Liver (tissue), 9 donors: ENCODE measurements around the gene SPECC1L. TPM values are rescaled to one million over a fixed set of nuclear protein-coding genes. Genes with fewer than 3 reads are reported as not detected.
"Not testable (repeated sequence)": the region's sequence is repeated elsewhere in the genome, so short reads cannot be mapped to it uniquely, and the experiment has no call there.

Source experiments
- DNase-seq: peaks from one replicate; pipeline ENCODE4 v3.0.0-alpha.2; 2017; ENCODE audit warnings: low spot score
- H3K27ac ChIP-seq, 2 donors: one replicate each; pipeline ENCODE4 v1.7.0; 2013; ENCODE audit warnings: inconsistent platforms in 2 of 2, low read length in 2 of 2, control low read depth in 1 of 2, low read depth in 1 of 2, mild to moderate bottlenecking in 1 of 2
- H3K27me3 ChIP-seq, 4 donors: one replicate each; pipeline versions ENCODE4 v1.6.1 to v1.7.0; 2013; ENCODE audit warnings: low read length in 3 of 4, inconsistent platforms in 1 of 4, mild to moderate bottlenecking in 1 of 4, moderate library complexity in 1 of 4; ENCODE audit not compliant: control insufficient read depth in 4 of 4, insufficient read depth in 4 of 4
- H3K36me3 ChIP-seq, 4 donors: one replicate each; pipeline versions ENCODE4 v1.6.1 to v1.7.0; 2013; ENCODE audit warnings: low read length in 3 of 4, mild to moderate bottlenecking in 3 of 4, low read depth in 1 of 4, moderate library complexity in 1 of 4; ENCODE audit not compliant: control insufficient read depth in 4 of 4, insufficient read depth in 3 of 4
- H3K4me1 ChIP-seq, 4 donors: one replicate each; pipeline versions ENCODE4 v1.6.1 to v1.7.0; 2013; ENCODE audit warnings: low read length in 3 of 4, mild to moderate bottlenecking in 3 of 4, moderate library complexity in 1 of 4; ENCODE audit not compliant: control insufficient read depth in 4 of 4, insufficient read depth in 4 of 4
- H3K4me3 ChIP-seq, 3 donors: one replicate each; pipeline versions ENCODE4 v1.6.1 to v1.7.0; 2013; ENCODE audit warnings: low read length in 3 of 3, control low read depth in 1 of 3, low read depth in 1 of 3, mild to moderate bottlenecking in 1 of 3
- H3K9ac ChIP-seq, 2 donors: one replicate each; pipeline ENCODE4 v1.7.0; 2013; ENCODE audit warnings: low read length in 2 of 2, mild to moderate bottlenecking in 2 of 2, moderate library complexity in 2 of 2, control low read depth in 1 of 2, low read depth in 1 of 2
- H3K9me3 ChIP-seq, 4 donors: one replicate each; pipeline versions ENCODE4 v1.6.1 to v1.7.0; 2013; ENCODE audit warnings: low read length in 3 of 4; ENCODE audit not compliant: control insufficient read depth in 4 of 4
- FOXA1 ChIP-seq: IDR thresholded peaks from 2 replicates; pipeline ENCODE4 v1.6.1; 2016; ENCODE audit warnings: antibody characterized with exemption
- FOXA2 ChIP-seq: IDR thresholded peaks from 2 replicates; pipeline ENCODE4 v1.6.1; 2016; ENCODE audit warnings: antibody characterized with exemption
- GABPA ChIP-seq, 2 donors: IDR thresholded peaks in 1 of 2; conservative IDR thresholded peaks in 1 of 2; 2 replicates each; pipeline ENCODE4 v1.6.1; 2016; ENCODE audit warnings: antibody characterized with exemption in 2 of 2, mild to moderate bottlenecking in 1 of 2, moderate library complexity in 1 of 2
- HNF4A ChIP-seq, 2 donors: conservative IDR thresholded peaks; 2 replicates each; pipeline ENCODE4 v1.6.1; 2016; ENCODE audit warnings: antibody characterized with exemption in 2 of 2, mild to moderate bottlenecking in 2 of 2
- HNF4G ChIP-seq: IDR thresholded peaks from 2 replicates; pipeline ENCODE4 v1.6.1; 2016; ENCODE audit warnings: antibody characterized with exemption
- JUND ChIP-seq, 2 donors: IDR thresholded peaks; 2 replicates each; pipeline ENCODE4 v1.6.1; 2016; ENCODE audit warnings: antibody characterized with exemption in 2 of 2
- NR2F2 ChIP-seq: IDR thresholded peaks from 2 replicates; pipeline ENCODE4 v1.6.1; 2016; ENCODE audit warnings: antibody characterized with exemption
- RAD21 ChIP-seq, 2 donors: IDR thresholded peaks; 2 replicates each; pipeline ENCODE4 v1.6.1; 2016; ENCODE audit warnings: antibody characterized with exemption in 2 of 2, mild to moderate bottlenecking in 2 of 2
- SP1 ChIP-seq: IDR thresholded peaks from 2 replicates; pipeline ENCODE4 v1.6.1; 2018; ENCODE audit warnings: antibody characterized with exemption, mild to moderate bottlenecking
- TAF1 ChIP-seq: conservative IDR thresholded peaks from 2 replicates; pipeline ENCODE4 v1.6.1; 2016; ENCODE audit warnings: antibody characterized with exemption, mild to moderate bottlenecking
- WGBS: extraction: QIAGEN DNeasy Blood & Tissue Kit; methylation state at CpG from one replicate; pipeline ENCODE4 v1.1.7; 2013; 5-methylcytosine and 5-hydroxymethylcytosine counted together
- polyA plus RNA-seq, 2 donors: library from polyadenylated mRNA; stranded (reverse) in 1 of 2; unstranded in 1 of 2; fragments of 200-250 nt in 1 of 2; fragments of >200 nt in 1 of 2; fragmentation: Nextera tagmentation in 1 of 2; extraction: Ambion mirVana in 1 of 2; gene quantifications; one replicate each; pipeline versions ENCODE4 v1.2.1 to v1.2.3, GENCODE V29; 2013 to 2015
- total RNA-seq, 2 donors: library from RNA; depleted of rRNA; stranded (reverse); fragments of >200 nt; gene quantifications; one replicate each; pipeline ENCODE4 v1.2.3, GENCODE V29; 2014
- TF ChIP-seq, protein P1 (sequence below): IDR thresholded peaks from 2 replicates; pipeline ENCODE4 v1.6.1; 2016; ENCODE audit warnings: antibody characterized with exemption
- TF ChIP-seq, protein P2 (sequence below): fragments of 150-350 bp; IDR thresholded peaks from 2 replicates; pipeline ENCODE4 v1.5.1; 2017; ENCODE audit warnings: improper control_type of control experiment, low read depth, low read length; ENCODE audit not compliant: missing input control
- donor health status: healthy.
- donor health status: healthy.
- donor health status: healthy.
- donor health status: healthy.
- donor health status: healthy.

SPECC1L gene
- total and polyA plus RNA-seq, 4 donors = 5.4 to 22.3 (median 12.3) TPM

DNA sequence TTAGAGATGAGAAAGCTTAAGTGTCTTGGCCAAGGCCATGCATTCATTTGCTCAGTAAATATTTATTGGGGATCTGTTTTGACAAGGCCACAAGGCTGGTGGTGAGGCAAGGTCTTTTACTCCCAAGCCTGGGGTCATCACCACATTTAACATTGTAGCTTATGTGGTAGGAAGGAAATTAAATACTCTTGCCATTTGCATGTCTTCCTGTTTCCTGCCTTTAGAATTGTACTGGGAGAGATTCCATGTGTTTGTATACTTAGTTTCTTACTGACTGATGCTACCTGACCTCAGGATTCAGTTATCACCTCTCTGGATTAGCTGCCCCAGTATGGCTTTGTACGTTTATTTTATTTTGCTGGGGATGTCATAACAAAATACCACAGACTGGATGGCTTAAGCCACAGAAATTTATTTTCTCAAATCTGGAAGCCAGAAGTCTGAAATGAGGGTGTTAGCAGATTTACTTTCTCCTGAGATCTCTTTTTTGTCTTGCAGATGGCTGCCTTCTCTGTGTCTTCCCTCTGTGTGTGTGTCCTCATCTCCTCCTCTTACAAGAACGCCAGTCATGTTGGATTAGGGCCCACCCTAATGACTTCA, 44.8 kb downstream of the SPECC1L start:
- DNase-seq = no peak
- no peak overlapping the region for H3K27ac ChIP-seq
- H3K27me3 ChIP-seq = no peaks in the 10 kb centered on the region
- H3K9ac ChIP-seq = no peak overlapping the region
- H3K4me3 ChIP-seq = no peak overlapping the region
- H3K4me1 ChIP-seq = peaks cover 0 to 15% (median 0%) of the 10 kb centered on the region in 4 donors
- WGBS = 69% methylated on average over 2 of the region's 2 CpGs
- no peaks in the 10 kb centered on the region for H3K9me3 ChIP-seq
- TF ChIP-seq FOXA1 (no peak), TAF1 (no peak), NR2F2 (no peak), HNF4G (no peak), HNF4A (conservative IDR thresholded peaks at IDR 0.05) (no peak), FOXA2 (no peak), JUND (IDR thresholded peaks at IDR 0.05) (no peak), GABPA (IDR thresholded peaks at IDR 0.05 in 1 of 2, conservative IDR thresholded peaks at IDR 0.05 in 1 of 2) (no peak), SP1 (no peak)
- TF ChIP-seq, protein P1, sequence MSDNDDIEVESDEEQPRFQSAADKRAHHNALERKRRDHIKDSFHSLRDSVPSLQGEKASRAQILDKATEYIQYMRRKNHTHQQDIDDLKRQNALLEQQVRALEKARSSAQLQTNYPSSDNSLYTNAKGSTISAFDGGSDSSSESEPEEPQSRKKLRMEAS = no peak
- TF ChIP-seq, protein P2, sequence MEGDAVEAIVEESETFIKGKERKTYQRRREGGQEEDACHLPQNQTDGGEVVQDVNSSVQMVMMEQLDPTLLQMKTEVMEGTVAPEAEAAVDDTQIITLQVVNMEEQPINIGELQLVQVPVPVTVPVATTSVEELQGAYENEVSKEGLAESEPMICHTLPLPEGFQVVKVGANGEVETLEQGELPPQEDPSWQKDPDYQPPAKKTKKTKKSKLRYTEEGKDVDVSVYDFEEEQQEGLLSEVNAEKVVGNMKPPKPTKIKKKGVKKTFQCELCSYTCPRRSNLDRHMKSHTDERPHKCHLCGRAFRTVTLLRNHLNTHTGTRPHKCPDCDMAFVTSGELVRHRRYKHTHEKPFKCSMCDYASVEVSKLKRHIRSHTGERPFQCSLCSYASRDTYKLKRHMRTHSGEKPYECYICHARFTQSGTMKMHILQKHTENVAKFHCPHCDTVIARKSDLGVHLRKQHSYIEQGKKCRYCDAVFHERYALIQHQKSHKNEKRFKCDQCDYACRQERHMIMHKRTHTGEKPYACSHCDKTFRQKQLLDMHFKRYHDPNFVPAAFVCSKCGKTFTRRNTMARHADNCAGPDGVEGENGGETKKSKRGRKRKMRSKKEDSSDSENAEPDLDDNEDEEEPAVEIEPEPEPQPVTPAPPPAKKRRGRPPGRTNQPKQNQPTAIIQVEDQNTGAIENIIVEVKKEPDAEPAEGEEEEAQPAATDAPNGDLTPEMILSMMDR = no peak
- H3K36me3 ChIP-seq = peaks cover 3 to 24% (median 6%) of the 10 kb centered on the region in 4 donors

DNA sequence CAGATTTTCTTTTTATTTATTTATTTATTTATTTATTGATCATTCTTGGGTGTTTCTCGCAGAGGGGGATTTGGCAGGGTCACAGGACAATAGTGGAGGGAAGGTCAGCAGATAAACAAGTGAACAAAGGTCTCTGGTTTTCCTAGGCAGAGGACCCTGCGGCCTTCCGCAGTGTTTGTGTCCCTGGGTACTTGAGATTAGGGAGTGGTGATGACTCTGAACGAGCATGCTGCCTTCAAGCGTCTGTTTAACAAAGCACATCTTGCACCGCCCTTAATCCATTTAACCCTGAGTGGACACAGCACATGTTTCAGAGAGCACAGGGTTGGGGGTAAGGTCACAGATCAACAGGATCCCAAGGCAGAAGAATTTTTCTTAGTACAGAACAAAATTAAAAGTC, 45.6 kb downstream of the SPECC1L start:
- not testable (repeated sequence) for H3K9me3 ChIP-seq, DNase-seq, H3K4me3 ChIP-seq, H3K27ac ChIP-seq, H3K9ac ChIP-seq, H3K27me3 ChIP-seq
- H3K36me3 ChIP-seq = peaks cover 3 to 24% (median 7%) of the 10 kb centered on the region in 4 donors
- 61% methylated on average over 6 of the region's 6 CpGs for WGBS
- H3K4me1 ChIP-seq = peaks cover 0 to 15% (median 0%) of the 10 kb centered on the region in 4 donors

DNA sequence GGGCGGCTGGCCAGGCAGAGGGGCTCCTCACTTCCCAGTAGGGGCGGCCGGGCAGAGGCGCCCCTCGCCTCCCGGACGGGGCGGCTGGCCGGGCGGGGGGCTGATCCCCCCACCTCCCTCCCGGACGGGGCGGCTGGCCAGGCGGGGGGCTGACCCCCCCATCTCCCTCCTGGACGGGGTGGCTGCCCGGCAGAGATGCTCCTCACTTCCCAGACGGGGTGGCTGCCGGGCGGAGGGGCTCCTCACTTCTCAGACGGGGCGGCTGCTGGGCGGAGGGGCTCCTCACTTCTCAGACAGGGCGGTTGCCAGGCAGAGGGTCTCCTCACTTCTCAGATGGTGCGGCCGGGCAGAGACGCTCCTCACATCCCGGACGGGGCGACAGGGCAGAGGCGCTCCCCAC, 46.9 kb downstream of the SPECC1L start:
- H3K9me3 ChIP-seq, DNase-seq, H3K27ac ChIP-seq, H3K4me3 ChIP-seq, H3K27me3 ChIP-seq, H3K9ac ChIP-seq: not testable (repeated sequence)
- H3K4me1 ChIP-seq = peaks cover 0 to 19% (median 2%) of the 10 kb centered on the region in 4 donors
- peaks cover 5 to 29% (median 14%) of the 10 kb centered on the region in 4 donors for H3K36me3 ChIP-seq
- WGBS = 97% methylated on average over 30 of the region's 30 CpGs

DNA sequence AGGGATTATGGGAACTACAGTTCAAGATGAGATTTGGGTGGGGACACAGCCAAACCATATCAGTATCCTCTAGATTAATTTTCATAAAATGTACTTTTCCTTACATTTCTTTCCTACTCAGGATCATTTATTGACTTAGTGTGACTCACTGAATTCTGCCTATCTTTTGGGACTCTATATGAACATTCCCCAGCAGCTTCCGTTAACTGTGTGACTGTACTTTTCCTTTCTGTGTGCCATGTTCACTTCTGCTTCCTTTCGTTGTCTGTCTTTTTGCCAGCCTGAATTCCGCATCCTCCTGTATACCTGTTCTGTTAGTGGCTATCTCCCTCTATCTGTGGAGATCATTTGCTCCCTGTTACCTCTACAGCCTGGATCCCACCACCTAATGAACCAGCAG, 48.8 kb downstream of the SPECC1L start:
- Histone ChIP-seq H3K27me3 (no peaks in the 10 kb centered on the region), H3K9me3 (no peaks in the 10 kb centered on the region), H3K36me3 (peaks cover 5 to 20% (median 9%) of the 10 kb centered on the region in 4 donors), H3K27ac (no peak overlapping the region), H3K9ac (no peak overlapping the region), H3K4me3 (no peak overlapping the region), H3K4me1 (peaks cover 4 to 29% (median 10%) of the 10 kb centered on the region in 4 donors)
- DNase-seq = no peak
- 94% methylated on average over 3 of the region's 3 CpGs for WGBS
- TF ChIP-seq SP1 (no peak), GABPA (IDR thresholded peaks at IDR 0.05 in 1 of 2, conservative IDR thresholded peaks at IDR 0.05 in 1 of 2) (no peak), RAD21 (IDR thresholded peaks at IDR 0.05) (no peak), TAF1 (no peak), NR2F2 (no peak), HNF4G (no peak), FOXA2 (no peak), JUND (IDR thresholded peaks at IDR 0.05) (no peak)
